Cardiac fibroblast (primary cell): ENCODE results near the gene TRAF3IP1.
"Not testable (repeated sequence)": the region's sequence is repeated elsewhere in the genome, so short reads cannot be mapped to it uniquely, and the experiment has no call there.

Experiments used
- DNase-seq, 2 donors: peaks; one replicate each; pipeline versions ENCODE4 v3.0.0 to v3.0.0-alpha.2; 2010; ENCODE audit warnings: low read depth in 2 of 2
- H3K4me3 ChIP-seq, 2 donors: replicated peaks in 1 of 2; 1 replicate in 1 of 2; 2 replicates in 1 of 2; pipeline ENCODE4 v1.5.1; 2011; ENCODE audit warnings: low read depth in 2 of 2, low read length in 2 of 2, mild to moderate bottlenecking in 2 of 2, moderate library complexity in 1 of 2
- CTCF ChIP-seq: IDR thresholded peaks from one replicate; pipeline ENCODE4 v1.5.1; 2011; ENCODE audit warnings: low read depth, mild to moderate bottlenecking, low read length, inconsistent platforms

The TRAF3IP1 gene

GRCh38 chr2:238401551-238401950, 81.2 kb downstream of the TRAF3IP1 start:
- DNase-seq: no peak
- no peak for TF ChIP-seq CTCF
- no peak overlapping the region for H3K4me3 ChIP-seq

GRCh38 chr2:238403632-238404405, 83.5 kb downstream of the TRAF3IP1 start:
- DNase-seq: no peak
- H3K4me3 ChIP-seq: no peak overlapping the region
- TF ChIP-seq CTCF: no peak

DNA sequence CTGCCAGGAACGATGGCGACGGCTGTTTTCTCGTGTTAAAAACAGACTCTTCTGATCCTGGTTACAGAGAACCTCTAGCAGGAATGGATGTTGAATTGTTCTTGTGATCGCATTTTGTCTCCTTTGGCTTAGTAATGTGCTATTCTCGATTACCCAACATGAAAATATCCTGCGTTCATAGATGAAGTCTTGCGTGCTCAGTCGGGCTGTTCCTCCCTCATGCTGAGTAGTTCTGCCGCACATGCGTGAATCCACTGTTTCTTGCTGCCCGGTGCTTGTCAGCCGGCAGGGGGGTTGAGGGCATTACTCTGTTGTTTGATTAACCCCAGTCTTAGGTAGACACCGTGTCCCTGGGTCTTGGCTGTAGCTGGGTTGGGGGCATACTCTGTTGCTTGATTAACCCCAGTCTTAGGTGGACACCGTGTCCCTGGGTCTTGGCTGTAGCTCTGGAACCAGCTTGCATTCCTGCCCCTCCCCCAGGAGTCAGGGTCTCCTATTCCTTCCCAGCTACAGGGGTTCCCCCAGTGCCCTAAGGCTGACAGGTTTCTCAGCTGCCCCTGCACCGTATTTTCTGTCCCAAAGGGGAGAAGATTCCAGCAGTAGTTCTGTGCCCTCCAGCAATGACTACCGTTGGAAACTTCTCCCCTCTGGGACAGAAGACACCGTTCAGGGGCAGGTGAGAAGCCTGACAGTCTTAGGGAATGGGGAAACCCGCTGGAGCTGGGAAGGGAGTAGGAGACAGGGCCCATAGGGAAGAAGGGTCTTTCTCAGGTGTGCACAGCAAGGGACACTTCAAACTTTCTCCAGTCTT, 84.3 kb downstream of the TRAF3IP1 start:
- no peak for DNase-seq
- H3K4me3 ChIP-seq: no peak overlapping the region
- no peak for TF ChIP-seq CTCF

DNA sequence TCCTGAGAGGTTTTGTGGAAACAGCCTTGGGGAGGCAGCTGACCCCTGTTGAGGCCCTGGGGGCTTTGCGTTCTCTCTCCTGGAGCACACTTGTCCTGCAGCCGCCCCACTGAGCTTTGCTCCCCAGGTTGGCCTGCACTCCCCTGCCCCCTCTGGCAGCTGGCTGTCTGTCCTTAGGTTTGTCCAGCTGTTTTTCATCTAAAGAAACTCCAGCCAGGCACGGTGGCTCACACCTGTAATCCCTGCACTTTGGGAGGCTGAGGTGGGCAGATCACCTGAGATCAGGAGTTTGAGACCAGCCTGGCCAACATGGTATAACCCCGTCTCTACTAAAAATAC, 84.9 kb downstream of the TRAF3IP1 start:
- H3K4me3 ChIP-seq, DNase-seq: not testable (repeated sequence)

- DNase-seq: no peak
- no peak overlapping the region for H3K4me3 ChIP-seq
- no peak for TF ChIP-seq CTCF
These were observed 86.1 kb downstream of the TRAF3IP1 start for GRCh38 chr2:238406221-238406997.

GRCh38 chr2:238406998-238407285, 86.6 kb downstream of the TRAF3IP1 start:
- no peak for TF ChIP-seq CTCF
- H3K4me3 ChIP-seq: no peak overlapping the region
- no peak for DNase-seq

DNA sequence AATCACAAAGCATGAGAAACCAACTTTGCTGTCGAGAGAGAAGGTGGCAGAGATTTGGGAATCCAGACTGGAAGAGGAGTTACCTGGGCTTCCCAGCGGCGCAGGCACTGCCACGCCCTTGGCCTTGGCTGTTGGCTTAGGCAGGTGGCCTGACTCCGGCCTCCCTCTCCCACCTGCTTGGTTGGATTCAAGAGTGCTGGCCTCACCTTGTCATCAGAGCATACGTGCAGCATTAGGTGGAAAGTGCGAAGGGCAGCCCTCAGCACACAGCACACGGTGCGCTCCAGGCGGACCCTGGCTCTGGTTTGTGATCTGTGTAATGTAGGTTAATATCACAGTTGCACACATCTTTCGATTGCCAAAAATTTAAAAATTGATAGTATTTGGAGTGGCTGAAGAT, 87.2 kb downstream of the TRAF3IP1 start:
- no peak for TF ChIP-seq CTCF
- DNase-seq: no peak
- H3K4me3 ChIP-seq: no peak overlapping the region
